HG03342 (cell line): ENCODE data around the gene MRM2.

Experiments used
- ATAC-seq: cut with Tn5 transposase; IDR thresholded peaks from one replicate; pipeline ENCODE4 v1.9.1; 2021; ENCODE audit warnings: mild to moderate bottlenecking, moderate library complexity; ENCODE audit not compliant: unreplicated experiment

Gene MRM2

GRCh38 chr7:2193575-2194305, 48.3 kb downstream of the MRM2 start:
- ATAC-seq, result no peak

GRCh38 chr7:2192831-2193534, 49.0 kb downstream of the MRM2 start:
- ATAC-seq, result no peak

GRCh38 chr7:2191016-2191415, 51.0 kb downstream of the MRM2 start:
- no peak for ATAC-seq

- ATAC-seq, result no peak
Observed at GRCh38 chr7:2190531-2190930, 51.5 kb downstream of the MRM2 start.

GRCh38 chr7:2186166-2186565, 55.8 kb downstream of the MRM2 start:
- no peak for ATAC-seq

- ATAC-seq, result no peak
Observed at GRCh38 chr7:2185715-2186114, 56.3 kb downstream of the MRM2 start.
